Midbrain (tissue), 1 donor: ENCODE results near the gene ST3GAL3.

ENCODE experiments used
- DNase-seq: peaks from one replicate; lab custom pipeline; 2025; lab: John Stamatoyannopoulos, UW

ST3GAL3 gene

GRCh38 chr1:43914576-43915525 is 207.5 kb downstream of the ST3GAL3 start:
- no peak for DNase-seq

- no peak for DNase-seq
Measured at GRCh38 chr1:43919906-43920305, 212.6 kb downstream of the ST3GAL3 start.

- DNase-seq, result no peak
Measured at GRCh38 chr1:43921022-43921421, 213.7 kb downstream of the ST3GAL3 start.

DNA sequence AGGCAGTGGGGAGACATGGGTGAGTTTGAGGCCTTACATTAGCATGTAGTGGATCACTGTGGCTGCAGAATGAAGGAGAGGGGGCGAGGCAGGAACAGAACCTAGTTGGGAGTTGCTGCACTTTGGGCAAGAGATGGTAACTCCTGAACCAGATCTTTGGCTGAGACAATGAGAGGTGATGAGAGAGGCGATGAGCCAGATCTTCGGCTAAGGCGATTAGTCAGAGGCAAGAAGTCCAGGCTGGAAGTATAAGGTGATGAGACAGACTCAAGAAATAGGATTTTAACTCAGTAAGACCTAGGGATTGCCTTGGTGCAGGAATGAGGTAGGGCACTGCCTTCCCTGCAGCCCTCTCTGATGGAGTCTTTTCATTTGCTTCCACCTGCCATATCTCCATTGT is 217.2 kb downstream of the ST3GAL3 start:
- no peak for DNase-seq

DNA sequence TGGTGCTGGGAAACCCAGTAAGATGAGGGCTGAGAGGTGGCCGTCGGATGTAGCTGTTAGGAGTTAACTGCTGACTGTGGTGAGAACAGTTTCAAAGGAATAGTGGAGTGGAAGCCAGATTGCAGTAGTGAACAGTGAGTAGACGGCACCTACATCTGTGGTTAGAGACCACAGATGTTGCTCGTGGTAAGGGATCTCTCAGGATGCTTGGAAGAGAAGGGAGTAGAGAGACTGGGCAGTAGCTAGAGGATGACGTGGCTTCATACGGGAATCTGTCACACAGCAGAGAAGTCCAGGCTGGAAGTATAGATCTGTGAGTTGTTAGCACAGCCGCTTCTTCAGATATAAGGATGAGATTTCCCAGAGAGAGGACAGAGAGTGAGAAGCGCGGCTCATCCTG is 218.5 kb downstream of the ST3GAL3 start:
- no peak for DNase-seq

GRCh38 chr1:43930168-43930948 is 223.0 kb downstream of the ST3GAL3 start:
- DNase-seq, result no peak

DNA sequence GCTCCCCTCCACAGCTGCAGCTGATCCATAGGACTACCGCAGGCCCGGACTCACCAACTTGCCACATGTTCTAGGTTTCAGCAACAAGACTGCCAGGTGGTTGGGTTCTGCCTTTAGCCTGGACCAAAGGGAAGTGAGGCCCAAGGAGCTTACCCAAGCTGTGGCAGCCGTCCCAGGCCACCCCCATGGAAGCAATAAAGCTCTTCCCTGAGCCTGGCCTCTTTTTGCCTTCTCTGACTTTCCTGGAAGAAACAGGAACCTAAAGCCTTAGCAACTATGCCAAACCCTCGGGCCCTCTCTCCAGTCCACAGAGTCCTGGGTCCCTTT is 223.6 kb downstream of the ST3GAL3 start:
- no peak for DNase-seq

GRCh38 chr1:43931711-43932660 is 224.7 kb downstream of the ST3GAL3 start:
- no peak for DNase-seq

- no peak for DNase-seq
Measured at GRCh38 chr1:43932786-43933385, 225.6 kb downstream of the ST3GAL3 start.

DNA sequence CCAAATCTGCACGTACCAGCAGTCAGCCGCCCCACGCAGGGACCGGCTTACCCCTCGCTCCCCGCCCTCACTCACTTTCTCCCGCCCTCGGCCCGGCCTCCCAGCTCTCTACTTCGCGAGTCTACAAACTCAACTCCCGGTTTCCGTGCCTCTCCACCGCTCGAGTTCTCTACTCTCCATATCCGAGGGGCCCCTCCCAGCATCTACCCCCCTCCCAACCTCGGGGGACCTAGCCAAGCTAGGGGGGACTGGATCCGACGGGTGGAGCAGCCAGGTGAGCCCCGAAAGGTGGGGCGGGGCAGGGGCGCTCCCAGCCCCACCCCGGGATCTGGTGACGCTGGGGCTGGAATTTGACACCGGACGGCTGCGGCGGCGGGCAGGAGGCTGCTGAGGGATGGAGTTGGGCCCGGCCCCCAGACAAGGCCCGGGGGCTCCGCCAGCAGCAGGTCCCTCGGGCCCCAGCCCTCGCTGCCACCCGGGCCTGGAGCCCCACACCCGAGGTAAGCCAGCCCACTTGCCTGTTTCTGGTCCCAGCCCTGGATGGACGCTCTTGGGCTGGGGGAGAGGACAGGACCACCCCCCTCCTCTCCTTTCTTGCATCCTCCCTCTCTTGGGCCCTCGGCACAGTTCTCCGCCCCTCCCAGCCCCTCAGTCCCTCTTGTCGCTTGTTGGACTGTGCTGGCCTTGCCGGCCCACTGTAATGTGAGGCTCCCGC is 226.2 kb downstream of the ST3GAL3 start, which contains the start of gene ARTN:
ARTN (plus strand) TSS at position 416 of the 715 bp plus-strand sequence. CDS start 1,856 bp downstream, outside the sequence.
- no peak for DNase-seq

GRCh38 chr1:43934101-43934985 is 227.0 kb downstream of the ST3GAL3 start:
- DNase-seq, result peak; percentile 46

DNA sequence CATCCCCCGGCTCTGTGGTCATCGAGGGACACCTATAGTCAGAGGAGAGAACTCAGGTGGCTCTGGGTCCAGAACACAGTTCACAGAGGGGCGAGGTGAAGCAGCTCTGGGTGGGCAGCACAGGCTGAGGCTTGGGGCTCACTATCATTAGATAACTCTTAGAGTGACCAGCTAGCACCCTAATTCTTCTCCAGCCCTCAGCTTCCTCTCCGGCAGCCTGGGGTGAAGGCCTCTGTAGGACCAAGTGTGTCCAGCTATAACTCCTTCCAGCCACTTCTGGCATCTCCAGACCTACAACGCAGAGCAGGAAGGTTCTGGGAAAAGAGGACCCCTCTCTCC is 227.6 kb downstream of the ST3GAL3 start:
- DNase-seq, result no peak

GRCh38 chr1:43935711-43936427 is 228.5 kb downstream of the ST3GAL3 start:
- no peak for DNase-seq

DNA sequence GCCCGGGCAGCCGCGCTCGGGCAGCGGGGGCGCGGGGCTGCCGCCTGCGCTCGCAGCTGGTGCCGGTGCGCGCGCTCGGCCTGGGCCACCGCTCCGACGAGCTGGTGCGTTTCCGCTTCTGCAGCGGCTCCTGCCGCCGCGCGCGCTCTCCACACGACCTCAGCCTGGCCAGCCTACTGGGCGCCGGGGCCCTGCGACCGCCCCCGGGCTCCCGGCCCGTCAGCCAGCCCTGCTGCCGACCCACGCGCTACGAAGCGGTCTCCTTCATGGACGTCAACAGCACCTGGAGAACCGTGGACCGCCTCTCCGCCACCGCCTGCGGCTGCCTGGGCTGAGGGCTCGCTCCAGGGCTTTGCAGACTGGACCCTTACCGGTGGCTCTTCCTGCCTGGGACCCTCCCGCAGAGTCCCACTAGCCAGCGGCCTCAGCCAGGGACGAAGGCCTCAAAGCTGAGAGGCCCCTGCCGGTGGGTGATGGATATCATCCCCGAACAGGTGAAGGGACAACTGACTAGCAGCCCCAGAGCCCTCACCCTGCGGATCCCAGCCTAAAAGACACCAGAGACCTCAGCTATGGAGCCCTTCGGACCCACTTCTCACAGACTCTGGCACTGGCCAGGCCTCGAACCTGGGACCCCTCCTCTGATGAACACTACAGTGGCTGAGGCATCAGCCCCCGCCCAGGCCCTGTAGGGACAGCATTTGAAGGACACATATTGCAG is 229.3 kb downstream of the ST3GAL3 start:
- DNase-seq, result peak; percentile 16

DNA sequence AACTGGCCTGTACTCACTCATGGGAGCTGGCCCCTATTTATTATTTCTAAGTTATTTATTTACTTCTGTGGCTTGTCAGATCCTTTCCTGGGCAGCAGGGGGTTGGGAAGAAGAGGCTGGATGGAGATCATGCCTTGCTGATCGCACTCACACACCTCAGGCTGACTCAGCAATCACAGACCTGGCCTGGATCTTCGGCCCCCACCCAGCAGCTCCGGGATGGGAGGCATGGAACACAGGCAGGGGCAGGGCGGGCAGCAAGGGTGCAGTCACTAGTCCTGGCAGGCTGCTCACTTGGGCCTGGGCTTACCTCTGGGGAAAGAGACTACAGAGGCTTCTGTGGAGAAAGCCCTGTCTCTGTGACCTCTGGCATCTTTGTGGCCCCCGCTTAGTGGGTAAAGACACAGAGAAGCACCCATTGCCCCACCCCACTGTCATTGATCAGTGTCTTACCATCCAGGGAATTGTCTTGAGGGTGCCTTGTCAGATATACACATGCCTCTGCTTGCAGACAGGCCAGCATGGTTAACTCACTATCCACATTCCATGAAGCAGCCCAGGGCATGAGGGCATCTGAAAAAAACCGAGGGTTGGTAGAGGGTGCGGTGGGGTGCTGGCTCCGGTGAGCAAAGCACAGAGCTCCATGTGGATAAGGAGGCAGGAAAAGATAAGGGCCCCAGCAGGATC is 230.0 kb downstream of the ST3GAL3 start:
- DNase-seq, result no peak

DNA sequence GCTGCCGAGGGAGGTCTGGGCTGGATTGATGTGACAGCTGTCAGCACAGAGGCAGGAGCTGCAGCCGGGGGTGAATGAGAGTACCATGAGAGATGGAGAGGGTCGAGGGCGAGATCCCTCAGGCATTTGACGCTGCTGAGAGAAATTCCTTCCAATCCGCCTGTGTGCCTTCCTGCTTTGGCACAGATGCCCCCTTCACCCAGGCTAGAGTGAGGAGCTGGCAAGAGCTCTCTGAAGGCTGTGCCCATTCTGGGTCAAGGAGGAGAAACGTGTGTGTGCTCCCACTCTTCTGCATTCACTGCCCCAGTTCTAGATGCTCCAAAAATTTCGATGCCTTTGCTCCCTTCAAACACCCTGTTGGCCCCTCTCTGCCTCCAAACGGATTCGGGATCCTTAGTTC is 231.0 kb downstream of the ST3GAL3 start:
- DNase-seq, result no peak

DNA sequence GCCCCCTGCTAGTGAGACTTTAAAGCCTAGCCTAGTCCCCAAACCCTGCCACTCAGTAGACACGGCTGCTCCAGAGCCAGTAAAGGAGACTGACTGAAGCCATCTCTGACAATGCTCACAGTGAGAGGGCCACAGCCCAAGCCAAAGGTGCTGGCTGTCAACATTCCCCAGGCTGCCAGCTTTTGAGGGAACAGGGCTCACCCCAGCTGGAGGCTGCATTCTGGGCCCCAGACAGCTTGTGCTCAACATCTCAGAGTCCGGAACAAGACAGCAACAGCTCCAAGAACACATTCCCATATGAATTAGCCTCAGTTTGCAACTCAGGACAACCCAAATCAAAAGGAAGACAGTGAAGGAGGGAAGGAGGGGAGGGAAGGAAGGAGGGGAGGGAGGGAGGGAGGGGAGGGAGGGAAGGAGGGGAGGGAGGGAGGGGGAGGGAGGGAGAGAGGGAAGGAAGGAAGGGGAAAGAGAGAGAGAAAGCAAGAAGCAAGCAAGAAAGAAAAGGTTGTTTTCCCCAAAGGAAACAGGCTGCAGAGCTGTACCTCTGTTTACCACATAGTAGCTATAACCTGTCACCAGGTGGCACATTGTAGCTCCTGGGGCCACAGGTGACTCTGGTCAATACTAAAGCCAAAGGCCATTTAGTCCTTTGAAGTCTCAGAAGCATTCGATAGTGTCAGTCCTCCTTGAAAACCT is 231.7 kb downstream of the ST3GAL3 start:
- DNase-seq, result peak; percentile 38
